ENCODE data around the gene ROR2.

DNA sequence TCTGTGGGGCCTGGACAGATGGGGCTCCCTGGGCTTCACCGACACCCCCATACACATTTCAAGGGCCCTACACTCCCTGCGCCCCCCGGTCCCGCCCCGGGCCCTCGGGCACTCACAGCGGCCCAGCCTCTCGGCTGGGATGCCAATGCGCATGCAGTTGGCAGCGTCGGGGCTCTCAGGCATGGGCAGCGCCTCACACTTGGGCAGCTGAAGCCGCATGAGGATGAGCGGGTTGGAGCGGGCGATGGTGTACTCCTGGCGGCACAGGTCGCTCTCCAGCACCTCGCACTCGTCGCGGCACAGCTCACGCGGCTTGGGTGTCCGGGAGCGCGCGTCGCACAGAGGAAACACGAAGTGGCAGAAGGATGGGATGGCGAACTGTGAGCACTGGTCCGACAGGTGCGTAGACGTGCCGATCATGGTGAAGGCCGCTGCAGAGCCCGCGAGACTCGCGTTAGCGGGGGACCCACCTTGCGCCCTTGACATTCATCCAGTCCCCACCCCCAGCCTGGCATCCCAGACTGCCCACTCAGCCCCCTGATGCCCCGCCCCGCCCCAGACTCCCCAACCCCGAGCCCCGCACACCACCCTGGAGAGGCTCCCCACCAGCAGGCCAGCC lies 216.9 kb downstream of the ROR2 start:
- TF ChIP-seq, protein P1, sequence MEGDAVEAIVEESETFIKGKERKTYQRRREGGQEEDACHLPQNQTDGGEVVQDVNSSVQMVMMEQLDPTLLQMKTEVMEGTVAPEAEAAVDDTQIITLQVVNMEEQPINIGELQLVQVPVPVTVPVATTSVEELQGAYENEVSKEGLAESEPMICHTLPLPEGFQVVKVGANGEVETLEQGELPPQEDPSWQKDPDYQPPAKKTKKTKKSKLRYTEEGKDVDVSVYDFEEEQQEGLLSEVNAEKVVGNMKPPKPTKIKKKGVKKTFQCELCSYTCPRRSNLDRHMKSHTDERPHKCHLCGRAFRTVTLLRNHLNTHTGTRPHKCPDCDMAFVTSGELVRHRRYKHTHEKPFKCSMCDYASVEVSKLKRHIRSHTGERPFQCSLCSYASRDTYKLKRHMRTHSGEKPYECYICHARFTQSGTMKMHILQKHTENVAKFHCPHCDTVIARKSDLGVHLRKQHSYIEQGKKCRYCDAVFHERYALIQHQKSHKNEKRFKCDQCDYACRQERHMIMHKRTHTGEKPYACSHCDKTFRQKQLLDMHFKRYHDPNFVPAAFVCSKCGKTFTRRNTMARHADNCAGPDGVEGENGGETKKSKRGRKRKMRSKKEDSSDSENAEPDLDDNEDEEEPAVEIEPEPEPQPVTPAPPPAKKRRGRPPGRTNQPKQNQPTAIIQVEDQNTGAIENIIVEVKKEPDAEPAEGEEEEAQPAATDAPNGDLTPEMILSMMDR (IDR thresholded peaks at IDR 0.05) = no peak
- no peak for TF ChIP-seq POLR2A (IDR thresholded peaks at IDR 0.05)
